GM10266 (cell line): Measurements from ENCODE around the gene CEP170B.
"Not testable (repeated sequence)": the region's sequence is repeated elsewhere in the genome, so short reads cannot be mapped to it uniquely, and the experiment has no call there.

ENCODE experiments used
- DNase-seq: peaks from one replicate; pipeline ENCODE4 v3.0.0; 2012; ENCODE audit errors: extremely low spot score
- TF ChIP-seq, protein P1 (sequence below): IDR thresholded peaks from 2 replicates; pipeline ENCODE4 v1.5.1; 2012; ENCODE audit warnings: mild to moderate bottlenecking, low read depth; ENCODE audit not compliant: control insufficient read depth, insufficient read depth; ENCODE audit errors: missing control alignments

The CEP170B gene

DNA sequence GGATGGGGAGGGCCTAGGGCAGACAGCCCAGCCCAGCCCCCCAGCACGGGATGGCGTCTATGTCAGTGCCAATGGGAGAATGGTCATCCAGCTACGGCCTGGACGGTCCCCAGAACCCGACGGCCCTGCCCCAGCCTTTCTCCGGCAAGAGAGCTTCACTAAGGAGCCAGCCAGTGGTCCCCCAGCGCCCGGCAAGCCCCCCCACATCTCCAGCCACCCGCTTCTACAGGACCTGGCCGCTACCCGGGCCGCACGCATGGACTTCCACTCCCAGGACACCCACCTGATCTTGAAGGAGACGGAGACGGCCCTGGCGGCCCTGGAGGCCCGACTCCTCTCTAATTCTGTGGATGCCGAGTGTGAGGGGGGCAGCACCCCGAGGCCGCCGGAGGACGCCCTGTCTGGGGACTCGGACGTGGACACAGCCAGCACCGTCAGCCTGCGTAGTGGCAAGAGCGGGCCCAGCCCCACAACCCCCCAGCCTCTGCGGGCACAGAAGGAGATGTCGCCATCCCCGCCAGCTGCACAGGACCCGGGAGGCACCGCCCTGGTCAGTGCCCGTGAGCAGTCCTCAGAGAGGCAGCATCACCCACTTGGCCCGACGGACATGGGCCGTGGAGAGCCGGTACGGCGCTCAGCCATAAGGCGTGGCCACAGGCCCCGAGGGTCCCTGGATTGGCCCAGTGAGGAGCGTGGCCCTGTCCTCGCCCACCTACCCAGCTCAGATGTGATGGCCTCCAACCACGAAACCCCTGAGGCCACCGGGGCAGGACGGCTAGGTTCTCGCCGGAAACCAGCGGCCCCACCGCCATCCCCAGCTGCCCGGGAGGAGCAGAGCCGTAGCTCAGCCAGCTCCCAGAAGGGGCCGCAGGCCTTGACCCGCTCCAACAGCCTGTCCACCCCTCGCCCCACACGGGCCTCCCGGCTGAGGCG lies 21.9 kb downstream of the CEP170B start:
- TF ChIP-seq, protein P1, sequence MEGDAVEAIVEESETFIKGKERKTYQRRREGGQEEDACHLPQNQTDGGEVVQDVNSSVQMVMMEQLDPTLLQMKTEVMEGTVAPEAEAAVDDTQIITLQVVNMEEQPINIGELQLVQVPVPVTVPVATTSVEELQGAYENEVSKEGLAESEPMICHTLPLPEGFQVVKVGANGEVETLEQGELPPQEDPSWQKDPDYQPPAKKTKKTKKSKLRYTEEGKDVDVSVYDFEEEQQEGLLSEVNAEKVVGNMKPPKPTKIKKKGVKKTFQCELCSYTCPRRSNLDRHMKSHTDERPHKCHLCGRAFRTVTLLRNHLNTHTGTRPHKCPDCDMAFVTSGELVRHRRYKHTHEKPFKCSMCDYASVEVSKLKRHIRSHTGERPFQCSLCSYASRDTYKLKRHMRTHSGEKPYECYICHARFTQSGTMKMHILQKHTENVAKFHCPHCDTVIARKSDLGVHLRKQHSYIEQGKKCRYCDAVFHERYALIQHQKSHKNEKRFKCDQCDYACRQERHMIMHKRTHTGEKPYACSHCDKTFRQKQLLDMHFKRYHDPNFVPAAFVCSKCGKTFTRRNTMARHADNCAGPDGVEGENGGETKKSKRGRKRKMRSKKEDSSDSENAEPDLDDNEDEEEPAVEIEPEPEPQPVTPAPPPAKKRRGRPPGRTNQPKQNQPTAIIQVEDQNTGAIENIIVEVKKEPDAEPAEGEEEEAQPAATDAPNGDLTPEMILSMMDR, result no peak
- DNase-seq, result no peak

DNA sequence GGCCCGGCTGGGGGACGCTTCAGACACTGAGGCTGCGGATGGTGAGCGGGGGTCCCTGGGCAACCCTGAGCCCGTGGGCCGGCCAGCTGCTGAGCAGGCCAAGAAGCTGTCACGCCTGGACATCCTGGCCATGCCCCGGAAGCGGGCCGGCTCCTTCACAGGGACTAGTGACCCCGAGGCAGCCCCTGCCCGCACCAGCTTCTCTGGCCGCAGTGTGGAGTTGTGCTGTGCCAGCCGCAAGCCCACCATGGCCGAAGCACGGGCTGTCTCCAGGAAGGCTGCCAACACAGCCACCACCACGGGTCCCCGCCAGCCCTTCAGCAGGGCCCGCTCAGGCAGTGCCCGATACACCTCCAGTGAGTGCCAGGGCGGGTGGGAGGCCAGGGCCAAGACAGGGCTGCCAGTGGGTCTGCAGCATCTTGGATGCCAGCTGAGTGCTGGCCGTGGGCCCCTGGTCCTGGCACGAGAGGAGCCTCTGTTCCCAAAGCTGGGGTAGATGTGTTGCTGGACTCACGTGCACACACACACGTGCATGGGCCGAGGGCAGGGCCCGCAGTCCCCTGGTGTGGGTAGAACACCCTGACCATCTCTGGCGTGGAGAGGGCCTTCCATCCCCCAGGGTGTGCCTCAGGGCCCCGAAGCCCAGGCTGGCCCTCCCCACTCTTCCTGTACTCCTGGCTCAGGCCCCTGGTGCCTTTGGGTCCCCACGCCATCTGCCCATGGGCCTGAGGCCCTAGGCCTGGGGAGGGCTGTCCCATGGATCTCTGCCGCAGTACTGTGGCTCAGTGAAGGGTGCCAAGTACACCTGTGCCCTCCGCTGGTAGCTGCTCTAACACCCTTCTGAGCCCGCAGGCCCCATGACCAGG lies 22.8 kb downstream of the CEP170B start:
- TF ChIP-seq, protein P1, result no peak
- DNase-seq, result no peak

DNA sequence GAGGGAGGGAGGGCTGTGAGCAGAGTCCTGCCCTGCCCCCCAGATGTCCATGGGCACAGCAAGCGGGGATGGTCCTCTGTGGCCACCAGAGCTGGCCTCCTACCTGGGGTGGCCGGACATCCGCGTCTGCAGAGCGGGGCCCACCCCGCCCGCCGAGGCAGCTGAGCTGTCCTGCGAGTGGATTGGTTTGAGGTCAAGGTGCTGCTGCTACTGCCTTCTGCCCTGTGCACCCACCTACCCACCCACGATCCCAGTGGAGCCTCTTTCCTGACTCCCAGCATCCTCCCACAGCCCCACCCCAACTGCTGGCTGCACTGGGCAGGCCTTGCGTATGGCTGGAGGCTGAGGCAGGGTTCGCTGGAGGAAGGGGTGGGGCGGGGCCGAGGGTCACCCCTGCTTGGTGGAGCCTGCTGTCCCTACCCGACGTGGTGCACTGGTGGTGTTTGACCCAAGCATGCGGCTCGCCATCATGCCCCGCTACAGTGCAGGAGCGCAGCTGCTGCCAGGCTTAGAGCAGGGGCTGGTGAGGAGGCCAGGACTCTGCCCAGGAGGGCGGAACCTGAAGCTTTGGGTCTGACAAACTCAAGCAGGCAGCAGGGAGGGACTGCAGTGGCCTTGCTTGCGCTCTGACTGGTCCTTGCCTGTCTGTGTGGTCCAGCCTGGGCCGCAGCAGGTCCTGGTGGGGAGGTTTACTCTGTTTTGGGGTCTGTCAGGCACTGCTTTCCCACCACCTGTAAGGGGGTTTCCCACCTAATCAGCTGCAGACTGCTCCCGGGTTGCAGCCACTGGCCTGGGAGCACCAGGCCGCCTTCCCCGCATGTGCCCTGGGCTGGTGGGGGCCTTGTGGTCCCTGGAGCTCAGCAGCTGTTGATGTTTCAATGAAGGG lies 23.7 kb downstream of the CEP170B start:
- DNase-seq, result no peak
- TF ChIP-seq, protein P1, result no peak

DNA sequence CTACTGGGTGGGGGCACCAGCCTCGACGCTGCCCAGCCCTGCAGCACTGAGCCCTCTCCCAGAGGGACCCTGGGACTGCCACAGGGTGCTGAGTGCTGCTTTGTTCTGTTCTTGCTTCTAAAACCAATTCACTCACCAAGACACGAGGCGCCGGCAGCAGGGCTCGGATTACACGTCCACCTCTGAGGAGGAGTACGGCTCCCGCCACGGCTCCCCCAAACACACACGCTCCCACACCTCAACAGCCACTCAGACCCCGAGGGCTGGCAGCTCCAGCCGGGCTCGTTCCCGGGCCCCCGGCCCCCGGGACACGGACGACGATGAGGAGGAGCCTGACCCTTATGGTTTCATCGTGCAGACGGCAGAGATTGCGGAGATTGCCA lies 24.3 kb downstream of the CEP170B start:
- DNase-seq, result no peak
- TF ChIP-seq, protein P1, result no peak

DNA sequence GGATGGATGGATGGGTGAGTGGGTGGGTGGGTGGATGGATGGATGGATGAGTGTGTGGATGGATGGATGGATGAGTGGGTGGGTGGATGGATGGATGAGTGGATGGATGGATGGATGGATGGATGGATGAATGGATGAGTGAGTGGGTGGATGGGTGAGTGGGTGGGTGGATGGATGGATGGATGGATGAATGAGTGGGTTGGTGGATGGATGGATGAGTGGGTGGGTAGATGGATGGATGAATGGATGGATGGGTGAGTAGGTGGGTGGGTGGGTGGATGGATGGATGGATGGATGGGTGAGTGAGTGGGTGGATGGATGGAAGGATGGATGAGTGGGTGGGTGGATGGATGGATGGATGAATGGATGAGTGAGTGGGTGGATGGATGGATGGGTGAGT lies 25.2 kb downstream of the CEP170B start:
- not testable (repeated sequence) for DNase-seq

DNA sequence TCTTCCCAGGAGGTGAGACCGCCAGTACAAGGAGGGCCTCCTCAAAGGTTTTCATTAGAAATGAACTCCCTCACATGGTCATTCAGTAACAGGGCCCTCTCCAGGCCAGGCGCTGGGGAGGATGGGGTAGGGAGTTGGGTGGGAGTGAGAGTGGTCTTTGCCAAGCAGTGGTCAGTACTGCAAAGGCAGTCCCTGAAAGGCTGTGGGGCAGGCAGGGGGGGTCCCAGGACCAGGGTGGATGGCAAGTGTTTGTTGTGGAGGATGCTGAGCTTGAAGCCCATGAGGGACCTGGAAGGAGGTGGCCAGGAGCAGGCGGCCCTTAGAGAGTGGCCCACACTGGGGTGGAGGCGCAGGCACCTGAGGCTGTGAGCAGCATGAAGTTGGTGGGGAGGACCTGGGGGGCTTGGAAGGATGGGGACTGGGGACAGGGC lies 26.1 kb downstream of the CEP170B start:
- DNase-seq, result no peak
- TF ChIP-seq, protein P1, result no peak
